Measurements from ENCODE around the gene SMARCA2. TPM values are rescaled to one million over a fixed set of nuclear protein-coding genes. Genes with fewer than 3 reads are reported as not detected.

The SMARCA2 gene

Small RNA genes lying within 50 kb of the gene (small RNA-seq; reads per million reads assigned to genes)
- gene RN7SL592P (ENCODE audit: low read depth) (not detected), gene RNU2-25P (ENCODE audit: low read depth) (not detected)
